GM12878 (cell line): ENCODE data around the gene ENPP7.

ENCODE experiments used
- BHLHE40 ChIP-seq, 2 experiments: fragments of 450-650 bp in 1 of 2; IDR thresholded peaks; 2 replicates each; pipeline ENCODE4 v1.6.1; 2011 to 2017; ENCODE audit warnings: low read depth in 2 of 2, borderline replicate concordance in 1 of 2, improper control_type of control experiment in 1 of 2, low read length in 1 of 2, mild to moderate bottlenecking in 1 of 2
- CUX1 ChIP-seq: IDR thresholded peaks from 2 replicates; pipeline ENCODE4 v1.6.1; 2012; ENCODE audit warnings: improper control_type of control experiment, low read depth, low read length; ENCODE audit not compliant: insufficient replicate concordance
- EZH2 ChIP-seq: IDR thresholded peaks from 2 replicates; pipeline ENCODE4 v1.6.1; 2012; ENCODE audit warnings: low read depth, mild to moderate bottlenecking, control low read depth, inconsistent platforms, low read length, borderline replicate concordance; ENCODE audit not compliant: control insufficient read depth
- FOS ChIP-seq: IDR thresholded peaks from 3 replicates; pipeline ENCODE4 v1.6.1; 2011; ENCODE audit warnings: borderline replicate concordance; ENCODE audit not compliant: insufficient read length; ENCODE audit errors: extremely low read depth
- POLR2AphosphoS5 ChIP-seq: IDR thresholded peaks from 2 replicates; pipeline ENCODE4 v1.6.1; 2011; ENCODE audit warnings: mild to moderate bottlenecking, low read length, inconsistent platforms
- SMC3 ChIP-seq: IDR thresholded peaks from 2 replicates; pipeline ENCODE4 v1.6.1; 2011; ENCODE audit warnings: low read length, improper control_type of control experiment, borderline replicate concordance

GRCh38 chr17:79757140-79757745, 26.5 kb downstream of the ENPP7 start:
- TF ChIP-seq POLR2AphosphoS5: no peak
- no peak for TF ChIP-seq EZH2
- no peak for TF ChIP-seq CUX1
- no peak for TF ChIP-seq BHLHE40 (IDR thresholded peaks at IDR 0.05; ENCODE audit: borderline replicate concordance in 1 of 2, low read depth in 2 of 2, low read length in 1 of 2)
- TF ChIP-seq FOS: no peak
- no peak for TF ChIP-seq SMC3
